T-helper 1 cell treated with Interleukin-12 subunit alpha and Interleukin-12 subunit beta and Interleukin-4 antibody, amounts not matched to agents 30 μg/mL and 1 μg/mL, for 36 hours (primary cell): Measurements from ENCODE around the gene SINHCAF.
"Not testable (repeated sequence)": the region's sequence is repeated elsewhere in the genome, so short reads cannot be mapped to it uniquely, and the experiment has no call there.

Source experiments
- H3K27ac Mint-ChIP-seq: one replicate; pipeline ENCODE4 v1.8.0; 2021; ENCODE audit warnings: mild to moderate bottlenecking, mixed read lengths
- H3K27me3 Mint-ChIP-seq: one replicate; pipeline ENCODE4 v1.8.0; 2021; ENCODE audit warnings: low read depth, mixed read lengths
- H3K36me3 Mint-ChIP-seq: one replicate; pipeline ENCODE4 v1.8.0; 2021; ENCODE audit warnings: low read depth, mixed read lengths
- H3K4me1 Mint-ChIP-seq: one replicate; pipeline ENCODE4 v1.8.0; 2021; ENCODE audit warnings: low read depth, mixed read lengths
- H3K4me3 Mint-ChIP-seq: one replicate; pipeline ENCODE4 v1.8.0; 2021; ENCODE audit warnings: mild to moderate bottlenecking, moderate library complexity, mixed read lengths
- H3K9me3 Mint-ChIP-seq: one replicate; pipeline ENCODE4 v1.8.0; 2021; ENCODE audit warnings: mixed read lengths

The SINHCAF gene

GRCh38 chr12:31274520-31275300 lies 51.2 kb downstream of the SINHCAF start:
- peaks cover 5% of the 10 kb centered on the region for H3K4me1 Mint-ChIP-seq
- no peak overlapping the region for H3K4me3 Mint-ChIP-seq
- no peaks in the 10 kb centered on the region for H3K9me3 Mint-ChIP-seq
- no peaks in the 10 kb centered on the region for H3K27me3 Mint-ChIP-seq
- H3K27ac Mint-ChIP-seq = no peak overlapping the region
- H3K36me3 Mint-ChIP-seq = peaks cover 14% of the 10 kb centered on the region

DNA sequence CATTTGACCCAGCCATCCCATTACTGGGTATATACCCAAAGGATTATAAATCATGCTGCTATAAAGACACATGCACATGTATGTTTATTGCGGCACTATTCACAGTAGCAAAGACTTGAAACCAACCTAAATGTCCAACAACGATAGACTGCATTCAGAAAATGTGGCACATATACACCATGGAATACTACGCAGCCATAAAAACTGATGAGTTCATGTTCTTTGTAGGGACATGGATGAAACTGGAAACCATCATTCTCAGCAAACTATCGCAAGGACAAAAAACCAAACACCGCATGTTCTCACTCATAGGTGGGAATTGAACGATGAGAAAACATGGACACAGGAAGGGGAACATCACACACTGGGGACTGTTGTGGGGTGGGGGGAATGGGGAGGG lies 52.2 kb downstream of the SINHCAF start:
- H3K27ac Mint-ChIP-seq, H3K4me1 Mint-ChIP-seq, H3K4me3 Mint-ChIP-seq, H3K9me3 Mint-ChIP-seq, H3K27me3 Mint-ChIP-seq: not testable (repeated sequence)
- H3K36me3 Mint-ChIP-seq = peaks cover 14% of the 10 kb centered on the region

- Mint-ChIP-seq H3K27ac (no peak overlapping the region), H3K27me3 (no peaks in the 10 kb centered on the region), H3K4me3 (no peak overlapping the region), H3K4me1 (peaks cover 5% of the 10 kb centered on the region), H3K36me3 (peaks cover 14% of the 10 kb centered on the region), H3K9me3 (no peaks in the 10 kb centered on the region)
These were observed 53.2 kb downstream of the SINHCAF start for GRCh38 chr12:31272607-31273225.

GRCh38 chr12:31267966-31268365 lies 58.0 kb downstream of the SINHCAF start:
- Mint-ChIP-seq H3K27ac (no peak overlapping the region), H3K36me3 (no peaks in the 10 kb centered on the region), H3K9me3 (no peaks in the 10 kb centered on the region), H3K4me1 (no peaks in the 10 kb centered on the region), H3K4me3 (no peak overlapping the region), H3K27me3 (no peaks in the 10 kb centered on the region)

DNA sequence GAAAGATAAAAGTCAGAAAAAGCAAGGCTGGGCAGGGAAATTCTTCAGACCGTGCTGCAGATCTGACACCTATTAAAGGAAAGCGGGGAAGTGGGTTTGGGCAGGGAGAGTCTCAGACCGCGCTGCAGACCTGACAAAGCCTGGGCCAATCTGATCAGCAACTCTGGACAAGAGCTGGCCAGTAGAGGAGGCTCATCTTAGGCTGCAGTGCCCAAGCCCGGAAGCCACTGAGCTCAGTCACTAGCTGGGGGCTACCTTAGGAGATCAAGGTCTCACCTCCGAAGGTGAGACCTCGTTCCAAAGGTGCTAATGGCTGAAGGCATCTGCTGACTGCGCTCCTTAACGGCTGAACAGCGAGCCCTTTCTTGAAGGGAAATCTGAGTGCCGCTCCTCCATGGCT lies 60.2 kb downstream of the SINHCAF start:
- Mint-ChIP-seq H3K27ac (no peak overlapping the region), H3K27me3 (no peaks in the 10 kb centered on the region), H3K36me3 (no peaks in the 10 kb centered on the region), H3K4me1 (no peaks in the 10 kb centered on the region), H3K4me3 (no peak overlapping the region), H3K9me3 (no peaks in the 10 kb centered on the region)

GRCh38 chr12:31263661-31264060 lies 62.3 kb downstream of the SINHCAF start:
- no peak overlapping the region for H3K27ac Mint-ChIP-seq
- no peak overlapping the region for H3K4me3 Mint-ChIP-seq
- no peaks in the 10 kb centered on the region for H3K36me3 Mint-ChIP-seq
- H3K27me3 Mint-ChIP-seq = no peaks in the 10 kb centered on the region
- H3K4me1 Mint-ChIP-seq = no peaks in the 10 kb centered on the region
- no peaks in the 10 kb centered on the region for H3K9me3 Mint-ChIP-seq

GRCh38 chr12:31261744-31262143 lies 64.2 kb downstream of the SINHCAF start:
- Mint-ChIP-seq H3K27me3 (no peaks in the 10 kb centered on the region), H3K27ac (no peak overlapping the region), H3K9me3 (no peaks in the 10 kb centered on the region), H3K4me3 (no peak overlapping the region), H3K36me3 (no peaks in the 10 kb centered on the region), H3K4me1 (no peaks in the 10 kb centered on the region)

DNA sequence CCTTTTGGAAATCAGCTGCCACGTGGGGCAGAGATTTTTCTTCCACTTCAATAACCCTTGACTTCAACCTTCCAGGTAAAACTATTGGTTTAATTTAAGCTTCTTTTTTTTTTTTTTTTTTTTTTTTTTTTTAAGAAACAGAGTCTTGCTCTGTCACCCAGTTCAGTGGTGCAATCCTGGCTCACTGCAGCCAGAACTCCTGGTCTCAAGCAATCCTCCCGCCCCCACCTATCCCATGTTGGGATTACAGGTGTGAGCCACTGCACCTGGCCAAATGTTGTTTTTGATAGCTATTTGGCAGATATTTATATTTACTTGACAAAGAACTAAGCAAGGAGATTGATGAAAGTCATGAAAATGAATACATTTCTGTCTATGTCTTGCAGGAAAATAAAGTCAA lies 65.1 kb downstream of the SINHCAF start:
- no peaks in the 10 kb centered on the region for H3K4me1 Mint-ChIP-seq
- H3K4me3 Mint-ChIP-seq = no peak overlapping the region
- H3K27me3 Mint-ChIP-seq = peaks cover 4% of the 10 kb centered on the region
- H3K27ac Mint-ChIP-seq = no peak overlapping the region
- H3K9me3 Mint-ChIP-seq = no peaks in the 10 kb centered on the region
- H3K36me3 Mint-ChIP-seq = no peaks in the 10 kb centered on the region

DNA sequence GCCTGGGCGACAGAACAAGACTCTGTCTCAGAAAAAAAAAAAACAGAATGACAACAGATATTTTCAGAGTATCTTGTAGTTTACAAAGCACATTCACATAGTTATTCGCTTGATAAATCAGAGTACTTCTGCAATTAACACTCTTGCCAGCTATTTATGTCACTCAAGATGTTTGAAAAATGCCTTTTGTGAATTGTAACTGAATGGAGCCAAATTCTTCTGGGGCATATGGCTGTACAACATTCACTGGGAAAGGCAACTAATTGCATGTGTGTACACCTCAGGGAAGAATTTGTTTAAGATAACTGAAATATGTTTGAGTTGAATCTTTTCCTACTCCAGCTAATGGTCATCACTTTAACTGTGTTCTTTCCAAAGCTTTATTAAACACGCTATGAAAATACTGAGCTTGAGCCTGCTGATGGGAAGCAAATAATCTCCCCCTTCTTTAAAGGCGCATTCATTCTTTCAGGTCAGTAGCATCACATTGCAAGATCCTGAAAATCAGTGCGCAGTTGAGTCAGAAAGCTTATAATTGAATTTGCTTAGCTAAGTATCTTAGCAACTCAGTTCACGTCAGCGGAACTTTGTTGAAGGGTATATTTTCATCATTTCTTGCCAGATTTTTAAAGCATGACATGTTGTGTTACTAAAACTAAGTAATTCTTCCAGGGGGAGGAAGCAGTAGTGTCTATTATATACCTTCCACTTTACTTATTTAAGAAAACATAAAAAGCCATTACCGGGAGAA lies 66.6 kb downstream of the SINHCAF start:
- Mint-ChIP-seq H3K4me1 (no peaks in the 10 kb centered on the region), H3K36me3 (no peaks in the 10 kb centered on the region), H3K4me3 (no peak overlapping the region), H3K27ac (no peak overlapping the region), H3K27me3 (peaks cover 8% of the 10 kb centered on the region), H3K9me3 (no peaks in the 10 kb centered on the region)

GRCh38 chr12:31257784-31258183 lies 68.2 kb downstream of the SINHCAF start:
- Mint-ChIP-seq H3K4me3 (no peak overlapping the region), H3K27ac (no peak overlapping the region), H3K9me3 (no peaks in the 10 kb centered on the region), H3K4me1 (no peaks in the 10 kb centered on the region), H3K27me3 (peaks cover 19% of the 10 kb centered on the region), H3K36me3 (no peaks in the 10 kb centered on the region)

GRCh38 chr12:31251707-31252611 lies 74.0 kb downstream of the SINHCAF start:
- Mint-ChIP-seq H3K27me3 (peaks cover 19% of the 10 kb centered on the region), H3K4me3 (peak overlapping the region; percentile 85)
- not testable (repeated sequence) for H3K9me3 Mint-ChIP-seq, H3K36me3 Mint-ChIP-seq, H3K27ac Mint-ChIP-seq, H3K4me1 Mint-ChIP-seq

DNA sequence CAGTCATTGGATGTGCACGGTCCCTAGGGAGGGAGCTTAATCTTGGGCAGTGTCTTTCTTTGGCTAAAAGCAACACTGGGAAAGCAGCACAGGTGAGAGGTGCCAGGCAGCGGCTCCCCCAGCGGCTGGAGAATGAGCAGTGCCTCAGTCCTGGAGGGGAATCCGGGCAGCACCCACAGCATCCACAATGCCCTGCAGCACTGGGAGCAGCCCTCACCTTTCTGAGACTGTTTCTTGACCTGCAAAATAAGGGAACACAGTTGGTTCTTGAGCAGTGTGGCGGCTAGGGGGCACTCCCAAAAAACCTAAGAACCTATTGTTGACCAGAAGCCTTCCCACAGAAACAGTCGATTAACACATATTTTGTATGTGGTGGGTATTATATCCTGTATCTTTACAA lies 75.8 kb downstream of the SINHCAF start:
- H3K4me3 Mint-ChIP-seq = no peak overlapping the region
- H3K9me3 Mint-ChIP-seq = no peaks in the 10 kb centered on the region
- no peaks in the 10 kb centered on the region for H3K36me3 Mint-ChIP-seq
- no peak overlapping the region for H3K27ac Mint-ChIP-seq
- H3K4me1 Mint-ChIP-seq = no peaks in the 10 kb centered on the region
- peaks cover 12% of the 10 kb centered on the region for H3K27me3 Mint-ChIP-seq

- H3K27me3 Mint-ChIP-seq = peaks cover 11% of the 10 kb centered on the region
These were observed 76.6 kb downstream of the SINHCAF start for GRCh38 chr12:31249356-31249755.

GRCh38 chr12:31248815-31249214 lies 77.1 kb downstream of the SINHCAF start:
- Mint-ChIP-seq H3K27me3 (peaks cover 7% of the 10 kb centered on the region), H3K9me3 (no peaks in the 10 kb centered on the region), H3K4me3 (no peak overlapping the region), H3K27ac (no peak overlapping the region), H3K4me1 (no peaks in the 10 kb centered on the region), H3K36me3 (no peaks in the 10 kb centered on the region)

More at GRCh38 chr12:31249356-31249755, 76.6 kb downstream of the SINHCAF start:
- H3K36me3 Mint-ChIP-seq = no peaks in the 10 kb centered on the region
- H3K27ac Mint-ChIP-seq = no peak overlapping the region
- H3K9me3 Mint-ChIP-seq = no peaks in the 10 kb centered on the region
- no peaks in the 10 kb centered on the region for H3K4me1 Mint-ChIP-seq
- no peak overlapping the region for H3K4me3 Mint-ChIP-seq
